ENCODE results near the gene LSAMP. TPM values are rescaled to one million over a fixed set of nuclear protein-coding genes. Genes with fewer than 3 reads are reported as not detected.

The LSAMP gene
- total RNA-seq, 1 donor from 2014 or later = 3.9 TPM

DNA sequence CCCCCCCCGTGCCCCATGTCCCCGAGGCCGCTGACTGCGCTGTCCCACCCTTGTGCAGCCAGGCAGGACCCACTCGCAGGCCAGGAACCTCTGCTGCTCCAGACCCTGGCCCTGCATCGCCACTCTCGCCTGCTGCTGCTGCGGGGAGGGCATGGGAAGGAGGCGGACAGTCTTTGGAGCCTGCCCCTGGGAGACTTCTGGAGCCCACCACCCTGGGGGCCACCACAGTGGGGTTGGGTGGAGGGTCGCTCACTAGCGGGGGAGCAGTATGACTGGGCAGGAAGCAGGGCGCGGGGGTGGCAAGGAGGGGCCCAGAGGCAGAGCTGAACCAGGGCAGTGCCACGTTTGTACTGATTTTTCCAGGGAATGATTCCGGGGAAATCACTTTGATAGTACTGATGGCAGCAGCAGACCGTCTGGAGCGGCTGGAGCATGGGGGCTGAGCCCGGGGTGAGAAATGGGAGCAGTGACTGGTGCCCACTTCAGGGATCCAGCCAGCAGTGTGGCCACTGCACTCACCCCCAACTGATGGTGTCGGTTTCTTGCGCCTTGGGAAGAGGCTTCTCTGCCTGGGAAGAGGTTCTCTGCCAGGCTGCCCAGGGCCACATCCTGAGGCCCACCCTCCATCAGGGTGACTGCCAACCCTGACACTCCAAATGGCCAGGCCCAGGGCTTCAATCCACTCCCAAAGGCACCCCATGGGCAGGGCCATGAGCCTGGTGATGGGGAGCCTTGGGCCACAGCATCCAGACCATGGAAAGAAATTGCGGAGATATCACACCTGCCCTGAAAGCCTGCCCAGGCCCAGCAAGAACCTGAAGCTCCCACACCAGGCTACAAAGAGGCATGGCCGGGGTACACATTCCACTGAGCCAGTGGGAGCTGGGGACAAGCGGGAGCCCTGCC lies 53.7 kb downstream of the LSAMP start:
- H3K9me3 ChIP-seq = no peaks in the 10 kb centered on the region
- no peak for TF ChIP-seq POLR2AphosphoS5 (IDR thresholded peaks at IDR 0.05; ENCODE audit: insufficient read depth in 1 of 2, low read depth in 1 of 2)
- TF ChIP-seq POLR2A (IDR thresholded peaks at IDR 0.05) = no peak
- TF ChIP-seq, protein P1, sequence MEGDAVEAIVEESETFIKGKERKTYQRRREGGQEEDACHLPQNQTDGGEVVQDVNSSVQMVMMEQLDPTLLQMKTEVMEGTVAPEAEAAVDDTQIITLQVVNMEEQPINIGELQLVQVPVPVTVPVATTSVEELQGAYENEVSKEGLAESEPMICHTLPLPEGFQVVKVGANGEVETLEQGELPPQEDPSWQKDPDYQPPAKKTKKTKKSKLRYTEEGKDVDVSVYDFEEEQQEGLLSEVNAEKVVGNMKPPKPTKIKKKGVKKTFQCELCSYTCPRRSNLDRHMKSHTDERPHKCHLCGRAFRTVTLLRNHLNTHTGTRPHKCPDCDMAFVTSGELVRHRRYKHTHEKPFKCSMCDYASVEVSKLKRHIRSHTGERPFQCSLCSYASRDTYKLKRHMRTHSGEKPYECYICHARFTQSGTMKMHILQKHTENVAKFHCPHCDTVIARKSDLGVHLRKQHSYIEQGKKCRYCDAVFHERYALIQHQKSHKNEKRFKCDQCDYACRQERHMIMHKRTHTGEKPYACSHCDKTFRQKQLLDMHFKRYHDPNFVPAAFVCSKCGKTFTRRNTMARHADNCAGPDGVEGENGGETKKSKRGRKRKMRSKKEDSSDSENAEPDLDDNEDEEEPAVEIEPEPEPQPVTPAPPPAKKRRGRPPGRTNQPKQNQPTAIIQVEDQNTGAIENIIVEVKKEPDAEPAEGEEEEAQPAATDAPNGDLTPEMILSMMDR (IDR thresholded peaks at IDR 0.05) = no peak
- H3K4me3 ChIP-seq = no peak overlapping the region
- no peak for DNase-seq (ENCODE audit: extremely low spot score in 2 of 2)
- H3K27ac ChIP-seq = no peak overlapping the region
- H3K4me1 ChIP-seq = no peaks in the 10 kb centered on the region
- intact Hi-C loops (cut with DNase I) = no loop called here
- H3K27me3 ChIP-seq = no peaks in the 10 kb centered on the region
- no peaks in the 10 kb centered on the region for H3K36me3 ChIP-seq

DNA sequence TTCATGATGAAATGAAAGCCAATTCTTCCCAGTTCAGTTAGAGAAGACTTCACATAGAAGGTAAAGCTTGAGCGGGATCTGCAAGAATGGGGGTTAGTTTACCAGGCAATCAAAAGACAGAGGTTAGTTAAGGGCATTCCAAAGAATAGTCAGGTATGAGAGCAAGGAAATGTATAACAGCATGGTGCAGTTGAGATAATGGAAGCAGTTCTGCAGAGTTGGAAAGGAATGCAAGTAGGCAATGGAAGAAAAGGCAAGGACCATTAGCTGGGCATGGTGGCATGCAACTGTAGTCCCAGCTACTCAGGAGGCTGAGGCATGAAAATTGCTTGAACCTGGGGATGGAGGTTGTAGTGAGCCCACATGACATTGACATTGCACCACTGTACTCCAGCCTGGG lies 55.0 kb downstream of the LSAMP start:
- no peaks in the 10 kb centered on the region for H3K9me3 ChIP-seq
- no peaks in the 10 kb centered on the region for H3K36me3 ChIP-seq
- no peak overlapping the region for H3K27ac ChIP-seq
- TF ChIP-seq POLR2AphosphoS5 (IDR thresholded peaks at IDR 0.05; ENCODE audit: insufficient read depth in 1 of 2, low read depth in 1 of 2) = no peak
- DNase-seq (ENCODE audit: extremely low spot score in 2 of 2) = no peak
- H3K4me1 ChIP-seq = no peaks in the 10 kb centered on the region
- no peak overlapping the region for H3K4me3 ChIP-seq
- H3K27me3 ChIP-seq = no peaks in the 10 kb centered on the region
- intact Hi-C loops (cut with DNase I) = no loop called here

DNA sequence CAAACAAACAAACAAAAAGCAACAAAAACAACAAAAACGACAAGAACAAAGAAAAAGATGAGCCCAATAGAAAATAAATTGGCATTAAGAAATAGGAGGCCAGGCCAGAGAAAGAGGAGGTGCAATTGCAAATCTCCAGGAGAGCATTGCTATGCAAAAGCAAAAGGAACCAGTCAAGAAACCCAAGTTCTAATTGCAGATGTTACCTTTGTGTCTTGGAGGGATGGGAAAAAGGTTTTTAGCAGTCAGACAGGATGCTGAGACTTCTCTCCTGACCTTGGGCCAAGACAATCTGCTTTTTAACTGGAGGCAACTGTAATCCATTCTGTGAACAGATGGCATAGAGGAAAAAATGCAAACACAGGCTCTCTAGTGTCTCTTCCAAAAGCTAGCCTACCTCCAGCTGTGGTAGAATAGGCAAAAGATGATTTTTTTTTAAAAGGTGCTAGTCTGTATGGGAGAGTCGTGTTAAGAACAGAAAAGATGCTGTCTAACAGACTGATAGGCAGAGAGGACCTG lies 56.4 kb downstream of the LSAMP start:
- Histone ChIP-seq H3K27me3 (no peaks in the 10 kb centered on the region), H3K36me3 (no peaks in the 10 kb centered on the region), H3K4me1 (no peaks in the 10 kb centered on the region), H3K4me3 (no peak overlapping the region), H3K9me3 (no peaks in the 10 kb centered on the region), H3K27ac (no peak overlapping the region)
- intact Hi-C loops (cut with DNase I) = no loop called here
- no peak for TF ChIP-seq POLR2AphosphoS5 (IDR thresholded peaks at IDR 0.05; ENCODE audit: insufficient read depth in 1 of 2, low read depth in 1 of 2)
- TF ChIP-seq POLR2A (IDR thresholded peaks at IDR 0.05) = no peak
- TF ChIP-seq, protein P1 (IDR thresholded peaks at IDR 0.05) = no peak
- no peak for DNase-seq (ENCODE audit: extremely low spot score in 2 of 2)

DNA sequence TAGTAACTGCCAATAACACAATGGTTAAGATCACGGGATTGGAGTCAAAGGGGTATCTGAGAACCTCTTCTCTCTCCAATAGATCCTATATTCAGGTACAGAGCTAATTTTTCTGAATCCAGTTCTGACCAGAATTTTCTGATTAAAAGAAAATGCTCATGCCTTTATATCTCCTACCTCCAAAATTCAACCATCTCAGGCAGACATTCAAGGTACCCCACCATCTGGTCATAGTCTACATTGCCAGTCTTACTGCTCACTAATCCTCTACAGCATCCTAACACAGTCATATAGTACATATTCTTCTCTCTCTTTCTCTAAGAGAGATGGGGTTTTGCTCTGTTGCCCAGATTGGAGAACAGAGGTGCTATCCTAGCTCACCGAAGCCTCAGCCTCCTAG lies 59.1 kb downstream of the LSAMP start:
- intact Hi-C loops (cut with DNase I) = no loop called here
- no peaks in the 10 kb centered on the region for H3K27me3 ChIP-seq
- DNase-seq (ENCODE audit: extremely low spot score in 2 of 2) = no peak
- no peak for TF ChIP-seq POLR2AphosphoS5 (IDR thresholded peaks at IDR 0.05; ENCODE audit: insufficient read depth in 1 of 2, low read depth in 1 of 2)
- no peak for TF ChIP-seq POLR2A (IDR thresholded peaks at IDR 0.05)
- TF ChIP-seq, protein P1 (IDR thresholded peaks at IDR 0.05) = no peak
- no peak overlapping the region for H3K27ac ChIP-seq
- H3K4me3 ChIP-seq = no peak overlapping the region
- H3K4me1 ChIP-seq = no peaks in the 10 kb centered on the region
- H3K9me3 ChIP-seq = no peaks in the 10 kb centered on the region
- H3K36me3 ChIP-seq = no peaks in the 10 kb centered on the region

DNA sequence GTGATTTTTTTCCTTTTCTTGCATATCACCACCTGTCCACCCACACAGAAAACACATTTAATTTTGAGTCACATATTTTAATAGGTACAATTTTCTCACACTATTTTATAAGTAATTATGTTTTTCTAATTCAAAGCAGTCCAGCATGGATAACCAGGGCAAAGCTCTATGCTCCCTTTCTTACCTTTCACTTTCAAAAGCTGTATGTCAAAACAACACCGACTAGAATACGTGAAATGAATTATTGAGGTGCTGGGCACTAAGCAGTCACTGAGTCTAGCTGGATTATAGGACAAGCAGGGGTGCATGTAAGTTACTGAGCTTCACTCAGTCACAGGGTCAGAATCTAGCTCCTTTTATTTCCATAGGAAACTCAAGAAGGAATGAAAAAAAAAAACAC lies 60.6 kb downstream of the LSAMP start:
- no peaks in the 10 kb centered on the region for H3K27me3 ChIP-seq
- no peaks in the 10 kb centered on the region for H3K4me1 ChIP-seq
- no peak overlapping the region for H3K4me3 ChIP-seq
- H3K9me3 ChIP-seq = no peaks in the 10 kb centered on the region
- no peak for DNase-seq (ENCODE audit: extremely low spot score in 2 of 2)
- intact Hi-C loops (cut with DNase I) = no loop called here
- H3K36me3 ChIP-seq = no peaks in the 10 kb centered on the region
- no peak for TF ChIP-seq POLR2AphosphoS5 (IDR thresholded peaks at IDR 0.05; ENCODE audit: insufficient read depth in 1 of 2, low read depth in 1 of 2)
- no peak for TF ChIP-seq POLR2A (IDR thresholded peaks at IDR 0.05)
- TF ChIP-seq, protein P1 (IDR thresholded peaks at IDR 0.05) = no peak
- H3K27ac ChIP-seq = no peak overlapping the region
